NCI-H1436 treated with DMSO at 0.1 percent for 48 hours (cell line): ENCODE measurements around the gene TTC23.

Source experiments
- DNase-seq: peaks from one replicate; lab custom pipeline; 2025; lab: John Stamatoyannopoulos, UW

TTC23 gene

DNA sequence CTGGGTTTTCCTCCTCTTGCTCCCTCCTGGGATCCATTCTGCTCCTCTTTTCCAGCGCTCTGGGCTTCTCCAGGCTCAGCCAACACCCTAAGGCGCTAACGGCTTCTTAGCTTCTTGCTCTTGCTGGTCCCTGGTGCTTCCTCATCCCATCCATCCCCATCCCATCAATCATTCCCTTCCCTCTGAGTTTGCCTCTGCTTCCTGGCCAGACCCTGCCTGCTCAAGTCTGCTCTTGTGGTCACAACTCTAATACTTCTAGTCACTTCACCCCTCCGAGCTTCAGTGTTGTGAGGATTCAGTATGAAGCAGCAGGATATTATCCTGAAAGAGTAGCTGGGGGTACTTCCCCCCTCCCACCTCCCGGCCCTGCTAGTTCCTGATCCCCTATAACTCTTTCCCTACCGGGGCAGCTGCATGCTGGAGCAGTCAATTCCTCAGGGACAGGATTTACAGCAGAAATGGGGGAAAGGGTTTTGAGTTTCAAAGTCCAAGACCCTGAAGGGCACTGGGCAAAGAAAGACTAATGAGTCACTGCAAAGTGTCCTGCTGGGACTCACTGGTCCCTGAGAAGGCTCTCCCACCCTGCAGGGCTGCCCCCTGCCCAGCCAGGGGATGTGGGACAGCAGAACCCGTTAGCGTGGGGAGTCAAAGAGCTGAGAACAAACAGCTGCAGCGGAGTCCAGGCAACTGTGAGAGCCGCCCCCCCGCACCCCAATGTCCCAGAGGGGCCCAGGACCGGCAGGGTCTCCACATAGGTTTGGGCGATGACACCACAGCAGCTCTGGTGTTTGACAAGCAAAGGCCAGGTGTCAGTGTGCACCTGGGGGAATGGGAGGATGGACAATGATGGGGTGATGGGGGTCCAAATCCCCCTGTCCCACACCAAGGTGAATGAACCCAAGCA is 146.8 kb downstream of the TTC23 start:
- DNase-seq = no peak

DNA sequence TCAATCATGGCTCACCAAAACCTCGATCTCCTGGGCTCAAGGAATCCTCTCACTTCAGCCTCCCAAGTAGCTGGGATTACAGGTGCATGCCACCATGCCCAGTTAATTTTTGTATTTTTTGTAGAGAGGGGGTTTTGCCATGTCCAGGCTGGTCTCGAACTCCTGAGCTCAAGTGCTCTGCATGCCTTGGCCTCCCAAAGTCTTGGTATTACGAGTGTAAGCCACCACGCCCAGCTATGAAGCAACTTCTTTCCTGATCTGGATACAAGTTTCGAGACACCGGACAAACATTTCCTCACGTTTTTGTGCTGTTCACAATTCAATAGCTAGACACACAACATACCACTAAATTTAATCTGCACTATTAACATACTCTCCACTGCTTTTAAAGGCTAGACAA is 147.9 kb downstream of the TTC23 start:
- no peak for DNase-seq

DNA sequence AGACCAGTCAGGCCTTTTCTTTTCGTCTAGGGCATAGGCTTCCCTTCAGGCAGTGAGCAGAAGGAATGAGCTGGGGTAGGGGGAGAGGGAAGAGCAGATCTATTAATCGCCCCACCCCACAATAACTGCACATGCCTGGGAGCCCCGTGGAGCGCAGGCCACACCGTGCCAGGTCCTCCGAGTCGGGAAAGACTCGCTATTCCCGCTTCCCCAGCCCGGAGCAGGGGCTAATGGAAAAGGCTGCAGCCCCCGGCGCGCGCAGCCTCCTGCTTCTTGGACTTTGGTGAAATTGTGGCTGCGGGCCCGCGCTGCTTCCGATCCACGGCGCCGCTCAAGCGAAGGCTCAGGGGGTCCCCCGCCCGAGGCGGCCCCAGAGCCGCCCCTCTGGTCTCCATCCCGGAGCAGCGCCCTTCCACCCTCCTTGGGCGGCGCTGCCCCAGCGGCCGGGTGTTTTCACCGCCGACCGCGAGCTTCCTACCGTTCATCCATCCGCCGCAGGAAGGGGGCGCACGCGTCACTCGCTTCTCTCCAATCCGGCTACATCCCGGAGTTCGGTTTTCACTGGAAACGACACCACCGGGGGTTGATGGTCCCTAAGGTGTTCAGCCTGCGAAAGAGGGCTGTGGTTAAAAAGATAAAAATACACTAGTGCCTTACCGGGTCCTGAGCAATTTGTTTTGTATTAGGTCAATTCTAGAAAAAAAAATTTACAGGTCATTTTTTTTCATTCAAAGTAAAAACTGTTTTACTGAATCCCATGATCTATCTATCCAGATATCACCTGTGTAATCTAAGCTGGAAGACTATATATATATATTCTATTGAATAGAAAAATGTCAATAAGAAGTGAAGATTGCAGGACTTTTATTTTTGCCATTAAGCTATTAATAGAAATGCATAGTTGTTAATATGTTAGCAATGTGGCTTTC is 148.9 kb downstream of the TTC23 start:
- DNase-seq = no peak

- no peak for DNase-seq
Observed at GRCh38 chr15:99099661-99100060, 149.7 kb downstream of the TTC23 start.

- DNase-seq = no peak
Observed at GRCh38 chr15:99098991-99099390, 150.4 kb downstream of the TTC23 start.

- DNase-seq = no peak
Observed at GRCh38 chr15:99098426-99098825, 151.0 kb downstream of the TTC23 start.

GRCh38 chr15:99097441-99098410 is 151.7 kb downstream of the TTC23 start:
- DNase-seq = no peak

GRCh38 chr15:99096894-99097426 is 152.4 kb downstream of the TTC23 start:
- DNase-seq = no peak

DNA sequence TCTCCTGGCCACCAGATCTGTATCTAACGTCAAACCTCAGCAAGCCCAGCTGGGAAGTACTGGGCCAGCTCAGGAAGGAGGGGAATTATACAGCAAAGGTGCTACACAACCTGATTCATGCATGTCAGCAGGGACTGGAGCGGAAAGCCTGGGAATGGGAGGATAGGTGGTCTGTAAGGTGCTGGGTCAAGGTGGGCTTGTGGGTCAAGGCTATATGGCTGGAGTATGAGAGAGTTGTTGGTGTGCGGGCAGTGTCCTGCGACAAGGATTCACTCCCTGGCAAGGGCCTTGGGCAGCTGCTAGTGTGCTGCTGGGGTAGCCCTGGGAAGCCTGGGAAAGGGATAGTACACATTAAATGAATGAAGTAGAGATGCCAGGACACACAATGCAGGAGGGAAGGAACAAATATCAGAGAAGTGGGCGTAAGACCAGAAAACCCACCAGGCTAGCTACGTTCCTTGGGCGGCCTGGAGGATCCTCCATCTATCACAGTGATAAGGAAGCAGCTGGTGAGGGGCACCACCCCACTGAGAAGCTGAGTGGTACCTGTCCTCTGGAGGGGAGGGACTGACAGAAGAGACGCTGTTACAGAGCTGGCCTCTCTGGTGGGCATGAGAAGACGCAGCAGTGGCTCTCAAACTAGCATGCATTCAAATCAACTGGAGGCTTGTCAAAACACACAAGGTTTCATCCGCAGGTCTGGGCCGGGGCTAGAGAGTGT is 153.0 kb downstream of the TTC23 start:
- DNase-seq = no peak

- DNase-seq = no peak
Observed at GRCh38 chr15:99095626-99096025, 153.8 kb downstream of the TTC23 start.

GRCh38 chr15:99092554-99093172 is 156.7 kb downstream of the TTC23 start:
- DNase-seq = no peak

GRCh38 chr15:99090938-99091337 is 158.4 kb downstream of the TTC23 start:
- no peak for DNase-seq

- no peak for DNase-seq
Observed at GRCh38 chr15:99090011-99090699, 159.2 kb downstream of the TTC23 start.

DNA sequence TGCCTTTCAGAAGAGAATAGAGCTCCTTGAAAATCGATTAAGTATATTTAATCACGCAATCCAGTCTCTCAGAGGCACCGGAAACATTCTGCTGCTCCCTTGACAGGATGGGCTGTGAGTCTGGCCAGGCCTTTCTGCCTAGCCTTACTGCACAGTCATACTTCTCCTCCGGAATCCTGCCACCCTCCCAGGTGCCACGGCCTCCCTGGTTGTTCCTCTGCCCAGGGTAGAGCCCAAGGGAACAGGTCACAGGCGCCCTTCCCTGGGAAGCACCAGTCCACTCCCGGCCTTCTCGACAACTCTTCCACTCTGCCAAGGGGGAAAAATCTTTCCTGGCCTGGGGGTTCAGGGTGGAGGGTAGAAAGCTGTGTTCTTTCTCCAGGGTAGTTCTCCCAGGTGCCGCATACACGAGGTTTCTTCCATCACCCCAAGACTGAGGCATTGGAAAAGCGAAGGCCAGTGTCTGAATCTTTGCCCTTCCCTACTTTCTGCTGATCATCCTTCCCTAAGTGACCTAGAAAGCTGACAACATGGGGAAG is 161.9 kb downstream of the TTC23 start:
- DNase-seq = no peak

DNA sequence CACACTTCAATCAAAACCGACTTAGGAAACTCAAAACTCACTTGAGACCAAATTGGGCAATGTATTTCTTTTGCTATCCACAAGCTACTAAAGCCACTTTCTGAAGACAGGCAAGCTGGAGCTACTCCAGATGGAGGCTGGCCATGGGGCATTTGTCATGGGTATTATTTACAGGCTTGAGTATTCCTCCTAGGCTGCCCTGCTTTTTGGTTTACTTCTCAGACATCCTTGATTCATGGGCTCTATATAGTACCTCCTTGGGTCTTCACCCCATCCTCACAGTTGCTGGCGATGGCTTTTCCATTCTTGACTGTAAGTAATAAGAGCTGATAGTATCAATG is 163.1 kb downstream of the TTC23 start:
- no peak for DNase-seq
